ENCODE results near the gene ZSWIM2.

The ZSWIM2 gene

GRCh38 chr2:186784930-186785329 is 64.0 kb downstream of the ZSWIM2 start:
- H3K4me3 Mint-ChIP-seq = no peak overlapping the region
- peaks cover 16% of the 10 kb centered on the region for H3K9me3 Mint-ChIP-seq (ENCODE audit: low read depth)
- no peaks in the 10 kb centered on the region for H3K36me3 Mint-ChIP-seq
- H3K27ac Mint-ChIP-seq = no peak overlapping the region
- no peaks in the 10 kb centered on the region for H3K27me3 Mint-ChIP-seq
- no peaks in the 10 kb centered on the region for H3K4me1 Mint-ChIP-seq (ENCODE audit: low read depth)

GRCh38 chr2:186783254-186783653 is 65.7 kb downstream of the ZSWIM2 start:
- Mint-ChIP-seq H3K9me3 (ENCODE audit: low read depth) (peaks cover 13% of the 10 kb centered on the region), H3K27ac (no peak overlapping the region), H3K4me1 (ENCODE audit: low read depth) (no peaks in the 10 kb centered on the region), H3K27me3 (no peaks in the 10 kb centered on the region), H3K36me3 (no peaks in the 10 kb centered on the region), H3K4me3 (no peak overlapping the region)

DNA sequence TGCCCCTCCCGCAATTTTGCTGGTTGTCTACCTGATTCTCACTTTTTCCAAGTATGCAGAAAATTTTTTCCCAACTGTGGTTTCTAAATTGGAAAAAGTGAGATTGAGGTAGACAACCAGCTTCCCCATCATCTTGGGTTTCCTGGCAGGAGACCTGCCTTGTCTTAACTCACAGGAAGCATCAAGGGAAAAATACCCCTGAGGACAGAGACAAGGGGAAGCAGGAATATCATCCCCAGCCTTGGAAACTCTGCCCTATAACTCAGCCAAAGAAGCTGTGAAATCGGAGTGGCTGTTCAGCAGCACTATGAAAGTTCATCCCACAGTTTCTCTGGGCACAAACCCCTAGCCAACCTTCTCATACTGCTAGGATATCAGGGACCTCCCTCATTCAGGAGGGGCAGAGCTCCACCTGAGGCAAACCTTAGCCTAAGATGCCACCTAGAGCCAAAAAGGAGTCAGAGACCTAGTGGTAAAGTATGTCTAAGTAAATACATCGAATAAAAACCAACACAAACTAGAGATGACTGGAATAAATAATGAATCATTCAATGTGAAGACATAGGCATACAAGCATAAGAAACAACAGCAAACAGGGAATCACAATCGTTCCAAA is 68.2 kb downstream of the ZSWIM2 start:
- Mint-ChIP-seq H3K36me3 (no peaks in the 10 kb centered on the region), H3K4me3 (no peak overlapping the region), H3K4me1 (ENCODE audit: low read depth) (no peaks in the 10 kb centered on the region), H3K27ac (no peak overlapping the region), H3K27me3 (no peaks in the 10 kb centered on the region), H3K9me3 (ENCODE audit: low read depth) (peaks cover 10% of the 10 kb centered on the region)

Data from activated naive CD8-positive, alpha-beta T cell (primary cell).